ENCODE results near the gene TPCN1. TPM values are rescaled to one million over a fixed set of nuclear protein-coding genes. Genes with fewer than 3 reads are reported as not detected.

The TPCN1 gene
- total and polyA plus RNA-seq, 2 donors (not counting 1 experiment from before 2014, with no cell fraction given) = 17.2 to 17.8 TPM

DNA sequence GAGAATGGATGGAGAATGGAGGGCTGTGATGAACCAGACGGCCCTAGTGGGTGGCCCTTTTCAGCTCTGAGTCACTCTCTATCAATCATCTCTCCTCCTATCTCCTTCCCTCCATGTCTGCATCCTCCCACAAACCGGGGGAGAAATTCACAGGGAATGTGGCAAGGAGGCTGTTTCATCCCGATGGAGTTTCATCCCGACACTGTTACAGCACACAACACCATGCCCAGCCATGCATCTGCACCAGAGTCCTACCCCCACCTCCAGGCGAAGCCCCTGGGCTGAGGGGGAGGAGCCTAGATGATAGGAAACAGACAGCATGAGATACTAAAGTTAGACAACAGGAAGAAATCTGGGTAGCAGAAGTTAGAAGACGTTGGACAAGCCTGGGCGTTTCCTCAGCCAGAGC is 92.9 kb downstream of the TPCN1 start:
- no peaks in the 10 kb centered on the region for H3K4me1 ChIP-seq (ENCODE audit: control insufficient read depth, extremely low read depth, insufficient read depth, low read length)
- DNase-seq (ENCODE audit: low read depth in 2 of 2) = peak in 1 of 2 donors; percentile 56
- H3K4me3 ChIP-seq (replicated peaks in 1 of 4; ENCODE audit: control extremely low read depth in 1 of 4, insufficient read depth in 1 of 4, low read depth in 3 of 4, low read length in 4 of 4) = no peak overlapping the region
- no peaks in the 10 kb centered on the region for H3K79me2 ChIP-seq (ENCODE audit: control insufficient read depth, insufficient read depth, low read length)
- no peaks in the 10 kb centered on the region for H3K27me3 ChIP-seq (ENCODE audit: control insufficient read depth, insufficient read depth, low read length)
- H3K4me2 ChIP-seq (ENCODE audit: extremely low read depth, insufficient read depth, low read length) = no peak overlapping the region
- no peaks in the 10 kb centered on the region for H4K20me1 ChIP-seq (ENCODE audit: control insufficient read depth, extremely low read depth, insufficient read depth, low read length)
- no peak overlapping the region for H3K27ac ChIP-seq (ENCODE audit: insufficient read depth, low read length)
- no peak overlapping the region for H3K9ac ChIP-seq (ENCODE audit: insufficient read depth, low read length)
- no peak overlapping the region for H2AFZ ChIP-seq (ENCODE audit: low read length)
- H3K36me3 ChIP-seq (ENCODE audit: control insufficient read depth, insufficient read depth, low read length) = peaks cover 3% of the 10 kb centered on the region
- TF ChIP-seq, protein P1, sequence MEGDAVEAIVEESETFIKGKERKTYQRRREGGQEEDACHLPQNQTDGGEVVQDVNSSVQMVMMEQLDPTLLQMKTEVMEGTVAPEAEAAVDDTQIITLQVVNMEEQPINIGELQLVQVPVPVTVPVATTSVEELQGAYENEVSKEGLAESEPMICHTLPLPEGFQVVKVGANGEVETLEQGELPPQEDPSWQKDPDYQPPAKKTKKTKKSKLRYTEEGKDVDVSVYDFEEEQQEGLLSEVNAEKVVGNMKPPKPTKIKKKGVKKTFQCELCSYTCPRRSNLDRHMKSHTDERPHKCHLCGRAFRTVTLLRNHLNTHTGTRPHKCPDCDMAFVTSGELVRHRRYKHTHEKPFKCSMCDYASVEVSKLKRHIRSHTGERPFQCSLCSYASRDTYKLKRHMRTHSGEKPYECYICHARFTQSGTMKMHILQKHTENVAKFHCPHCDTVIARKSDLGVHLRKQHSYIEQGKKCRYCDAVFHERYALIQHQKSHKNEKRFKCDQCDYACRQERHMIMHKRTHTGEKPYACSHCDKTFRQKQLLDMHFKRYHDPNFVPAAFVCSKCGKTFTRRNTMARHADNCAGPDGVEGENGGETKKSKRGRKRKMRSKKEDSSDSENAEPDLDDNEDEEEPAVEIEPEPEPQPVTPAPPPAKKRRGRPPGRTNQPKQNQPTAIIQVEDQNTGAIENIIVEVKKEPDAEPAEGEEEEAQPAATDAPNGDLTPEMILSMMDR (conservative IDR thresholded peaks at IDR 0.05 in 1 of 2, IDR thresholded peaks at IDR 0.05 in 1 of 2; ENCODE audit: low read depth in 1 of 2, low read length in 2 of 2) = no peak
- TF ChIP-seq EZH2 (IDR thresholded peaks at IDR 0.05; ENCODE audit: low read length, missing control alignments) = no peak
- no peaks in the 10 kb centered on the region for H3K9me3 ChIP-seq (ENCODE audit: control insufficient read depth, insufficient read depth, low read depth, low read length)

DNA sequence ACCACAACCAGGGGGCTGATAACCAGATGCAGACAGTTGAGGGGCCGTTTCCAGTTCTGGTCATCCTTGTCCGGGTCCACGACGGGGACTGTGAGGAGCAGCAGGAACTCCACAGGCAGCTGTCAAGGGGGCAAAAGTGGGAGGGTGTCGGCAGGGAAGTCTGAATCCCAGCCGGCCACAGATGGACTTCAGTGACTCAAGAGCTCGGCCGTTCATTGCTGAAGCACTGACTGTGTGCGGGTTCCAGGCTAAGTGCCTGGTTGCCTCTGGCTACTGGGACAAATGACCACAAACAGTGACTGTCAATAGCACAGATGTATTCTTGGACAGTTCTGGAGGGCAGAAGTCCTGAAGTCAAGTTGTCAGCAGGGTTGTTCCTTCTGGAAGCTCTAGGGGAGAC is 94.1 kb downstream of the TPCN1 start:
- no peaks in the 10 kb centered on the region for H3K27me3 ChIP-seq (ENCODE audit: control insufficient read depth, insufficient read depth, low read length)
- no peak overlapping the region for H2AFZ ChIP-seq (ENCODE audit: low read length)
- H3K4me2 ChIP-seq (ENCODE audit: extremely low read depth, insufficient read depth, low read length) = no peak overlapping the region
- no peaks in the 10 kb centered on the region for H3K4me1 ChIP-seq (ENCODE audit: control insufficient read depth, extremely low read depth, insufficient read depth, low read length)
- H4K20me1 ChIP-seq (ENCODE audit: control insufficient read depth, extremely low read depth, insufficient read depth, low read length) = no peaks in the 10 kb centered on the region
- DNase-seq (ENCODE audit: low read depth in 2 of 2) = no peak
- no peak overlapping the region for H3K9ac ChIP-seq (ENCODE audit: insufficient read depth, low read length)
- peaks cover 3% of the 10 kb centered on the region for H3K36me3 ChIP-seq (ENCODE audit: control insufficient read depth, insufficient read depth, low read length)
- H3K4me3 ChIP-seq (replicated peaks in 1 of 4; ENCODE audit: control extremely low read depth in 1 of 4, insufficient read depth in 1 of 4, low read depth in 3 of 4, low read length in 4 of 4) = no peak overlapping the region
- H3K79me2 ChIP-seq (ENCODE audit: control insufficient read depth, insufficient read depth, low read length) = no peaks in the 10 kb centered on the region
- H3K27ac ChIP-seq (ENCODE audit: insufficient read depth, low read length) = no peak overlapping the region
- no peaks in the 10 kb centered on the region for H3K9me3 ChIP-seq (ENCODE audit: control insufficient read depth, insufficient read depth, low read depth, low read length)
- TF ChIP-seq EZH2 (IDR thresholded peaks at IDR 0.05; ENCODE audit: low read length, missing control alignments) = no peak
- TF ChIP-seq, protein P1 (conservative IDR thresholded peaks at IDR 0.05 in 1 of 2, IDR thresholded peaks at IDR 0.05 in 1 of 2; ENCODE audit: low read depth in 1 of 2, low read length in 2 of 2) = no peak

DNA sequence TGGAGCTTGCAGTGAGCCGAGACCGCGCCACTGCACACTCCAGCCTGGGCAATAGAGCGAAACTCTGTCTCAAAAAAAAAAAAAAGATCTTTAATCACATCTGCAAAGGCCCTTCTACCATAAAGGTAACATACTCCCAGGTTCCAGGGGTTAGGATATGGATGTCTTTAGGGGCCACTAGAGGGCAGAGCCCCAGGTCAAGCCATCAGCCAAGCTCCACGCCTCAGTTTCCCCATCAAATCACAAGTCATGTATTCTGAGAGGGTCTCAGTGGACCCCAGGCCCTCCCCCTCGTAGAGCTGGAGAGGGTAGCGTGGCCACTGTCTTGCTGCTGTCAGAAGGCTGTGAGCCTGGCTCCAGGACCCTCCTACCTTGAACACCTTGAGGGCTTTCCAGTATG is 94.9 kb downstream of the TPCN1 start:
- H3K36me3 ChIP-seq (ENCODE audit: control insufficient read depth, insufficient read depth, low read length) = peaks cover 3% of the 10 kb centered on the region
- H3K79me2 ChIP-seq (ENCODE audit: control insufficient read depth, insufficient read depth, low read length) = no peaks in the 10 kb centered on the region
- no peak overlapping the region for H2AFZ ChIP-seq (ENCODE audit: low read length)
- no peaks in the 10 kb centered on the region for H3K9me3 ChIP-seq (ENCODE audit: control insufficient read depth, insufficient read depth, low read depth, low read length)
- no peaks in the 10 kb centered on the region for H3K4me1 ChIP-seq (ENCODE audit: control insufficient read depth, extremely low read depth, insufficient read depth, low read length)
- no peak overlapping the region for H3K4me3 ChIP-seq (replicated peaks in 1 of 4; ENCODE audit: control extremely low read depth in 1 of 4, insufficient read depth in 1 of 4, low read depth in 3 of 4, low read length in 4 of 4)
- TF ChIP-seq EZH2 (IDR thresholded peaks at IDR 0.05; ENCODE audit: low read length, missing control alignments) = no peak
- TF ChIP-seq, protein P1 (conservative IDR thresholded peaks at IDR 0.05 in 1 of 2, IDR thresholded peaks at IDR 0.05 in 1 of 2; ENCODE audit: low read depth in 1 of 2, low read length in 2 of 2) = peak in 1 of 2 donors; percentile 14
- no peak overlapping the region for H3K9ac ChIP-seq (ENCODE audit: insufficient read depth, low read length)
- no peak for DNase-seq (ENCODE audit: low read depth in 2 of 2)
- H3K4me2 ChIP-seq (ENCODE audit: extremely low read depth, insufficient read depth, low read length) = no peak overlapping the region
- H3K27ac ChIP-seq (ENCODE audit: insufficient read depth, low read length) = no peak overlapping the region
- no peaks in the 10 kb centered on the region for H4K20me1 ChIP-seq (ENCODE audit: control insufficient read depth, extremely low read depth, insufficient read depth, low read length)
- no peaks in the 10 kb centered on the region for H3K27me3 ChIP-seq (ENCODE audit: control insufficient read depth, insufficient read depth, low read length)
